GM18505 (cell line): Measurements from ENCODE around the gene FAM181B.

ENCODE experiments used
- ATAC-seq: cut with Tn5 transposase; IDR thresholded peaks from one replicate; pipeline ENCODE4 v1.9.1; 2021; ENCODE audit not compliant: unreplicated experiment
- POLR2A ChIP-seq: IDR thresholded peaks from 4 replicates; pipeline ENCODE4 v1.6.1; 2011; ENCODE audit warnings: borderline replicate concordance; ENCODE audit not compliant: insufficient read depth, insufficient read length; ENCODE audit errors: extremely low read depth

The FAM181B gene

GRCh38 chr11:82686211-82686610, 47.5 kb downstream of the FAM181B start:
- ATAC-seq = no peak
- TF ChIP-seq POLR2A = no peak

DNA sequence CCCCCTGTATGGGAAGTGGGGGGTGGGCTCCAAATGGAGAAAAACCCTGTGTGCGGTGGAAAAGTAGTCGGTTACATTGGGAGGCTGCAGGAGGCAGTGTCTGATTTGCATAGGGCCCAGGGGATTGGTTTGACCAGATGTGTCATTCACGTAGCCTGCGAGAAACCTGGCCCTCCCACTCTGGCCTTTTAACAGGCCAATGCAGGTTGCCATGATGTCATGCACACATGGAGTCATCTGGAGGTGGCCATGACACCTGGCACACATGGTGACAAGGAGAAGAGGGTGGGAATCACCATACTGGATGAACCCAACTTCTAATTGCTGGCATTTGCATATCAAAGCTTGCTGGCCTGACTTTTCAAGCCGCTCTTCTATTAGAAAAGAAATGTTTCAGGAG, 50.6 kb downstream of the FAM181B start:
- no peak for TF ChIP-seq POLR2A
- no peak for ATAC-seq

DNA sequence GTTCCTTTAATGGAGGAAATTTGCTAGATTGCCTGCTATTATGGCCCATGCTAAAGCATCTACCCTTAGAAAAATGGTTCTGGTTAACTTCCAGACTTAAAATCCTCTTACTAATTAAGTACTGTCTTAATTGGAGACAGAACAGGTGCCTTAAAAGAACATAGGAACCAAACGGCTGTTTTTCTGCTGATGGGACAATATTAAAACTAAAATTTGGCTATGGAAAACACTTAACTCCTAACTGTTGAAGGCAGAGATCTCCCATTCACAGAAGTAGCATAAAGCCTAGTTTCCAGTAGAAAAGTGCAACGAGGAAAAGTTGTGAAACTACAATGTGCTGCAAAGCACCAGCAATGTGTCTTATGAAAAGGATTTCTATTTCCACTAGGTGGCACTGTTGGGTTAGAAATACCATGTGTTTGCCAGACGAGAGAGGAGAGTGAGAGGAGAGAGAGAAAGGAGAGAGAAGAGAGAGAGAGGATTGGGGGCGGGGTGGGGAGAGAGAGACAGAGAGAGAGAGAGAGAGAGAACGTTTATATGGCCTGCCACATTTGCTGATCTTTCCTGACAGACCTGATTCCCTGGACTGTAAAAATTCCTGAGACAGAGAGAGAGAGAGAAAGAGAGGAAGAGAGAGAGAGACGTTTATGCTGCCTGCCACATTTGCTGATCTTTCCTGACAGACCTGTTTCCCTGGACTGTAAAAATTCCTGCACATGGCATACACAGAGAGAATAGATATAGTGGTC, 51.5 kb downstream of the FAM181B start:
- TF ChIP-seq POLR2A = no peak
- ATAC-seq = peak; percentile 69

GRCh38 chr11:82680252-82680651, 53.4 kb downstream of the FAM181B start:
- ATAC-seq = no peak

More at GRCh38 chr11:82680252-82680651, 53.4 kb downstream of the FAM181B start:
- no peak for TF ChIP-seq POLR2A
